ENCODE data around the gene SLC52A3.

SLC52A3 gene

GRCh38 chr20:766906-767305 is 1.4 kb downstream of the SLC52A3 start:
- no peak for DNase-seq (ENCODE audit: low spot score)

GRCh38 chr20:764255-764654 is 4.0 kb downstream of the SLC52A3 start:
- DNase-seq (ENCODE audit: low spot score), result no peak

GRCh38 chr20:761418-762381 is 6.6 kb downstream of the SLC52A3 start:
- DNase-seq (ENCODE audit: low spot score), result no peak

GRCh38 chr20:760751-761417 is 7.4 kb downstream of the SLC52A3 start:
- DNase-seq (ENCODE audit: low spot score), result peak; percentile 39

- no peak for DNase-seq (ENCODE audit: low spot score)
Measured at GRCh38 chr20:757506-757905, 10.8 kb downstream of the SLC52A3 start.

GRCh38 chr20:755941-756340 is 12.4 kb downstream of the SLC52A3 start:
- no peak for DNase-seq (ENCODE audit: low spot score)

GRCh38 chr20:754904-755303 is 13.4 kb downstream of the SLC52A3 start:
- no peak for DNase-seq (ENCODE audit: low spot score)

GRCh38 chr20:753897-754635 is 14.2 kb downstream of the SLC52A3 start:
- DNase-seq (ENCODE audit: low spot score), result no peak

DNA sequence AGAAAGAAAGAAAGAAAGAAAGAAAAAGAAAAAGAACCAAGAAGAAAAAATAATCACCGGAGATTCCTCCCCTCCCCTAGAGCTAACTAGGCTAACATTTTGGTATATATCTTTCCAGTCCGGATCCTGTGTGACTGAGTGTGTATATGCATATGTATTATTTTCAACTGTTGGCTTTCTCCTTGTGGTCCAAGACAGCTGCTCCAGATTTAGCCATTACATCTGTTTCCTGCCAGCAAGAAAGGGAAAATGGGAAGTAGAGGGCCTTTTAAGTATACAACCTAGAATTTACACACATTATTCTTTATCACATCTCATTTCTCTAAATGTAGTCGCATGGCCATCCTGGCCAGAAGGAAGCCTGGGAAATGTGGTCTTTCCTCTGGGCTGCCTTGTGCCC is 15.2 kb downstream of the SLC52A3 start:
- no peak for DNase-seq (ENCODE audit: low spot score)

DNA sequence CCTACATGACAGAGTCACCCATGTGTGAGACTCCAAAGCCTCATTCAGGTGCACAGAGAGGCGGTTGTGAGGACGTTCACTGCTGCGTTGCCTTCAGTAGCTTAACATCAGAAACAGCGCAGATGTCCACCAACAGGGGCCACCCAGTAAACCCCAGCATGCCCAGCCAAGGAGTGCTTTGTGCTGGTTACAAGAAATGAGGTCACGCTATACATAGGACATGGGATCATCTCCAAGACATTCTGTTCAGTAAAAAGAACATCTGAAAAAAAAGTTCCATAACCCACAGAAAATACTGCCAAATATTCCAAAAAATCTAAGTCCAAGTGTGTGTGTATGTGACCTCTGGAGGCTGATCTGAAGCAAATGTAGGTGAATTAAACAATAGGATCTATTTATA is 16.0 kb downstream of the SLC52A3 start:
- no peak for DNase-seq (ENCODE audit: low spot score)

DNA sequence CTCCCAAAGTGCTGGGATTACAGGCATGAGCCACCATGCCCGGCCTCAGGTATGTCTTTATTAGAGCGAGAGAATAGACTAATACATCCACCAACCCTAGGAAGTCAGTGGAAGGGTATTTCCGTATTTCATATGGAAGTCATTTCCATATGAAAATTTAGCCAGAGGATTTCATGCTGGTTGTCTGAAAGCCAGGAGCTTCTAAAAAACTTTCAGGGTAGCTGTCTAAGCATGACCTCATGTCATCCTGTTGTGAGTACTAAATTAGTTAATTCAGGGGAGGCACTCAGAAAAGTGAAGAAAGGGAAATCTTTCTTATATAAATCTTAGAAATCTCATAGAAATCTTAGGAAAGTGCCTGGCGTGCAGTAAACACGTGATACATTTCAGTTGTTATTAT is 16.5 kb downstream of the SLC52A3 start:
- no peak for DNase-seq (ENCODE audit: low spot score)

- DNase-seq (ENCODE audit: low spot score), result no peak
Measured at GRCh38 chr20:750801-751200, 17.5 kb downstream of the SLC52A3 start.

- no peak for DNase-seq (ENCODE audit: low spot score)
Measured at GRCh38 chr20:745683-746301, 22.5 kb downstream of the SLC52A3 start.

GRCh38 chr20:742156-742555 is 26.1 kb downstream of the SLC52A3 start:
- DNase-seq (ENCODE audit: low spot score), result no peak

DNA sequence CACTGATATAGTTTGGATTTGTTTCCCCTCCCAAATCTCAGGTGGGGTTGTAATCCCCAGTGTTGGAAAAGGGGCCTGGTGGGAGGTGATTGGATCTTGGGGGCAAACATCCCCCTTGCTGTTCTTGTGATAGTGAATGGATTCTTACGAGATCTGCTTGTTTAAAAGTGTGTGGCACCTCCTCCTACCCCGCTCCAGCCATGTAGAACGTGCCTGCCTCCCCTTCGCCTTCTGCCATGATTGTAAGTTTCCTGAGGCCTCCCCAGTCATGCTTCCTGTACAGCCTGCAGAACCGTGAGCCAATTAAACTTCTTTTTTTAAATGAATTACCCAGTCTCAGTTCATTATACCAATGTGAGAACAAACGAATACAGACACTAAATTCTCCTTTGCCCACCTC is 26.7 kb downstream of the SLC52A3 start:
- no peak for DNase-seq (ENCODE audit: low spot score)

- no peak for DNase-seq (ENCODE audit: low spot score)
Measured at GRCh38 chr20:740162-740561, 28.1 kb downstream of the SLC52A3 start.

- no peak for DNase-seq (ENCODE audit: low spot score)
Measured at GRCh38 chr20:739736-740135, 28.6 kb downstream of the SLC52A3 start.

- DNase-seq (ENCODE audit: low spot score), result no peak
Measured at GRCh38 chr20:733861-734260, 34.4 kb downstream of the SLC52A3 start.

GRCh38 chr20:732727-733126 is 35.6 kb downstream of the SLC52A3 start:
- no peak for DNase-seq (ENCODE audit: low spot score)

DNA sequence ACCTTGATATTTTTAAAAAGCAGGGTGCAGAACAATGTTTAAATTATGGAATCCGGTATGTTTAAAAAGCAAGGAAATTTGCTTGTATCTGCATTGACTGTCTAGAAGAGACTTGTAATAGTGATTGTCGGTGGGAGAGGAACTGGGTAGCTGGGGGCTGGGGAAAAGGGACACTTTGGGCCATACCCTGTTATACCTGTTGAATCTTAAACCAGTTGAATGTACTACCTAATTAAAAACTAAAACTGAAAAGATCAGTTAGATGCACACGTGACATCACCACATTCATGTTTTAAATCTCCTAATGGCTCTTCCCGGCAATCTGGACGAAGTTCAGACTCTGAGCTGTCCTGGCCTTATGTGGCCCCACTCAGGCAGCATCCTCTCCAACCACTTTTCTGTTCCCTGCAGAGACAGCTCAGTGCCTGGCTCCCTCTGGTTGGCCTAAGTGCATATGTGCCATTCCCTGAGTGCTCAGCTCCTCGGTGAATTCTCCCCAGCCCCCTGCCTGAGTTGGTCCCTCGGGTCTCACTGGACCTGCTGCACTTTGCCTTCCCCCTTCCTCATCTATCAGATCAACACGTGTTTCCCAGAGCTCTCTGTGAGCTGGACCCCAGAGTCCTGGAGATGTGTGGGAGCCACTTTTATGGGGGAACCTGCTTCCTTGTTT is 36.3 kb downstream of the SLC52A3 start:
- DNase-seq (ENCODE audit: low spot score), result no peak

GRCh38 chr20:730005-730404 is 38.3 kb downstream of the SLC52A3 start:
- no peak for DNase-seq (ENCODE audit: low spot score)

Data from AG08395 (cell line).